ENCODE measurements around the gene SEPSECS.

The SEPSECS gene

GRCh38 chr4:25070545-25070944, 89.7 kb downstream of the SEPSECS start:
- in situ Hi-C loops (cut with MboI; ENCODE audit: low sequenced_read_pairs, unreplicated experiment) = no loop called here
- no peak for DNase-seq (ENCODE audit: low spot score)
- TF ChIP-seq, protein P1, sequence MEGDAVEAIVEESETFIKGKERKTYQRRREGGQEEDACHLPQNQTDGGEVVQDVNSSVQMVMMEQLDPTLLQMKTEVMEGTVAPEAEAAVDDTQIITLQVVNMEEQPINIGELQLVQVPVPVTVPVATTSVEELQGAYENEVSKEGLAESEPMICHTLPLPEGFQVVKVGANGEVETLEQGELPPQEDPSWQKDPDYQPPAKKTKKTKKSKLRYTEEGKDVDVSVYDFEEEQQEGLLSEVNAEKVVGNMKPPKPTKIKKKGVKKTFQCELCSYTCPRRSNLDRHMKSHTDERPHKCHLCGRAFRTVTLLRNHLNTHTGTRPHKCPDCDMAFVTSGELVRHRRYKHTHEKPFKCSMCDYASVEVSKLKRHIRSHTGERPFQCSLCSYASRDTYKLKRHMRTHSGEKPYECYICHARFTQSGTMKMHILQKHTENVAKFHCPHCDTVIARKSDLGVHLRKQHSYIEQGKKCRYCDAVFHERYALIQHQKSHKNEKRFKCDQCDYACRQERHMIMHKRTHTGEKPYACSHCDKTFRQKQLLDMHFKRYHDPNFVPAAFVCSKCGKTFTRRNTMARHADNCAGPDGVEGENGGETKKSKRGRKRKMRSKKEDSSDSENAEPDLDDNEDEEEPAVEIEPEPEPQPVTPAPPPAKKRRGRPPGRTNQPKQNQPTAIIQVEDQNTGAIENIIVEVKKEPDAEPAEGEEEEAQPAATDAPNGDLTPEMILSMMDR (IDR thresholded peaks at IDR 0.05; ENCODE audit: borderline replicate concordance, control extremely low read depth, extremely low read depth, insufficient read depth, missing control alignments) = no peak

Data from GM13976 (cell line).